GM20000 (cell line): ENCODE data around the gene DGKI.
A peak's percentile ranks its signal among the peaks of the same experiment; 100 is the strongest.

ENCODE experiments used
- DNase-seq: peaks from one replicate; pipeline ENCODE4 v3.0.0; 2012; ENCODE audit warnings: low spot score
- CTCF ChIP-seq: IDR thresholded peaks from 2 replicates; pipeline ENCODE4 v1.5.1; 2012; ENCODE audit warnings: mild to moderate bottlenecking, control low read depth; ENCODE audit errors: extremely low read depth, missing control alignments

DGKI gene

GRCh38 chr7:137886746-137887145 is 40.0 kb upstream of the DGKI start:
- DNase-seq: no peak
- TF ChIP-seq CTCF: no peak

DNA sequence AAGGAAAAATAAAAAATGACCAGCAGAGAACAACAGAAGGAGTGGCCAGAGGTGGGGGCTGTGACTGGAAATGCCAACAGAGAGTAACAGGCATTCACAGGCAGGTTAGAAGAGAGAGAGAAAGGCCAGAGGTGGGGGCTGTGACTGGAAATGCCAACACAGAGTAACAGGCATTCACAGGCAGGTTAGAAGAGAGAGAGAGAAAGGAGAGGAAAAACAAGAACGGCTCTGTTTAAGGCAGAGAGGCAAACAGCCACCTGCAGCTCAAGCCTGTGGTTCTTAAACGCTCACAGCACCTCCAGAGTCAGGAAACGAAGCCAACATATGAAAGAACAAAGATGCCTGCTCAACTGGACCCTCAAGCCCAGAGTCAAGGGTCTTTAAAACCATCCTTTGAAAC is 39.5 kb upstream of the DGKI start:
- no peak for TF ChIP-seq CTCF
- DNase-seq: no peak

DNA sequence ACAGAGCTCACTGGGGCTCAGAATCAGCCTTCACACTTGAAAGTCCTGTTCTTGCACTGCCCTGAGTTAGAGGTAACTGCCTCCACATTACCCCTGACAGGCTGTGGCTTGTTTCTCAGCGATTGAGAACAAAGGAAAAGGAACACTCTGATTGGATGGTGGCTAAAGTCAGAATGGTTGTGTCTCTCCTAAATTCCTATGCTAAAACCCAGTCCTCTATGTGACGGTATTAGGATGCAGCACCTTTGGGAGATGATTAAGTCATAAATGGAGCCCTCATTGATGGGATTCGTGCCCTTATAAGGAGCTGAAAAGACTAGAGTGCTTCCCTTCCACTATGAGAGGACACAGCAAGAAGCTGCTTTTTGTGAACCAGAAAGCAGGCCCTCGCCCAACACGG is 38.9 kb upstream of the DGKI start:
- DNase-seq: no peak
- no peak for TF ChIP-seq CTCF

DNA sequence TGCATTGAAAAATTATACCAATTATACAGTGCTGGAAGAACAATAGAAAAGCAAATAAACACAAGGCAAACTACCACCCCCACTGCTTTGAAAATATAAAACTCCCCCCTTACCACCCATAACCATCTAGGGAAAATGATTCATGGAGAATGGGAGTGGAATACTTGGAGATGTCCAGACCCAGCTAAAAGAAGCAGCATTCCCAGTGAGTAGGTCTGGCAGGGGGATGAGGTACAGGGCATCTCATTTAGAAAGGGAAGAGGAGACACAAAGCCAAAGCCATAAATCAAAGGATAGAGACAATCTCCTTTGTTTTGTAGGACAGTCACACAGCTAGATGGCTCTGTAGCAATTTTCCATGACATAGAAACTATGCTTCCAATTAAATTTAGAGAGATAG is 36.0 kb upstream of the DGKI start:
- TF ChIP-seq CTCF: no peak
- DNase-seq: no peak

DNA sequence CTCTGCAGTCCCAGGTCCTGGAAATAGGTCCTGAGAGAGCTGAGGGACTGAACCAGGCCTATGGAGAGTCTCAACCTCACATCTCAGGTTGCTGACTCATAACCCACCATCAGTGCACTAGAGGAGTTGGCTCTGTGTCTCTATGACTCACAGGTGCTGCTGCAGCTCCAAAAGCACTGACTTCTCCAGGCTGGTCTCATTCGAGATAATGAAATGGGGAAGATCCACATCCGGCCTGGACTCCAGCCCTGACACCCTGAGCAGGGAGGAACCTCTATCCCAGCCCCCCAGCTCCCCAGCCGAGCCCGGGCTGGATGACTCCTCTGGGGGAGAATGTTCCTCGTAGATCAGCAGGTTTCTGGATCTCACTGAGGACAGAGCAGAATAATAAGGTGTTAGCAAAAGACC is 35.5 kb upstream of the DGKI start:
- no peak for TF ChIP-seq CTCF
- DNase-seq: peak; percentile 45

GRCh38 chr7:137881607-137882260 is 35.0 kb upstream of the DGKI start:
- DNase-seq: no peak
- no peak for TF ChIP-seq CTCF

- DNase-seq: no peak
- no peak for TF ChIP-seq CTCF
These were observed 33.7 kb upstream of the DGKI start for GRCh38 chr7:137880432-137880831.
